Posterior cingulate gyrus (tissue), 11 donors: ENCODE data around the gene CD74.

Experiments used
- DNase-seq, 10 donors: peaks; one replicate each; pipeline versions ENCODE4 v3.0.0 to v3.0.0-alpha.2; 2020 to 2021; ENCODE audit warnings: mixed read lengths in 3 of 10
- intact Hi-C: fragments of 100-400 bp; cut with DNase I; formaldehyde crosslinking; loops from one replicate; pipeline ENCODE4 v1.15.1; 2023

The CD74 gene

DNA sequence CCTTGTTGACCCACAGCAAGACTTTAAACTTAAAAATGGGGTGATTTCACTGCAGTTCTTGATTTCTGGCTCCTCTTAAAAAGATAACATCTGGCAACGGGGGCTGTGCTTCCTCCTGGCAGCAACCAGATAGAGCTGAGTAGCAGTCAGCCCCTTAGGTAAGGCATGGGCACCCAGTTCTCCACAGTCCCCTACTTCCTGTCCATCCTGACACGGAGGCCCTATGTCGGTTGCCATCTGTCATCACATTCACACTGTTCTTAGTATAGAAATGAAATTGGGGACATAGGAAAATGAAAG, 11.7 kb downstream of the CD74 start:
- DNase-seq: peak in 3 of 10 donors; percentile 28 to 85 (median 55)
- intact Hi-C loops: no loop called here

- peak in 1 of 10 donors; percentile 24 for DNase-seq
- intact Hi-C loops: no loop called here
Measured at GRCh38 chr5:150400316-150401075, 12.2 kb downstream of the CD74 start.

DNA sequence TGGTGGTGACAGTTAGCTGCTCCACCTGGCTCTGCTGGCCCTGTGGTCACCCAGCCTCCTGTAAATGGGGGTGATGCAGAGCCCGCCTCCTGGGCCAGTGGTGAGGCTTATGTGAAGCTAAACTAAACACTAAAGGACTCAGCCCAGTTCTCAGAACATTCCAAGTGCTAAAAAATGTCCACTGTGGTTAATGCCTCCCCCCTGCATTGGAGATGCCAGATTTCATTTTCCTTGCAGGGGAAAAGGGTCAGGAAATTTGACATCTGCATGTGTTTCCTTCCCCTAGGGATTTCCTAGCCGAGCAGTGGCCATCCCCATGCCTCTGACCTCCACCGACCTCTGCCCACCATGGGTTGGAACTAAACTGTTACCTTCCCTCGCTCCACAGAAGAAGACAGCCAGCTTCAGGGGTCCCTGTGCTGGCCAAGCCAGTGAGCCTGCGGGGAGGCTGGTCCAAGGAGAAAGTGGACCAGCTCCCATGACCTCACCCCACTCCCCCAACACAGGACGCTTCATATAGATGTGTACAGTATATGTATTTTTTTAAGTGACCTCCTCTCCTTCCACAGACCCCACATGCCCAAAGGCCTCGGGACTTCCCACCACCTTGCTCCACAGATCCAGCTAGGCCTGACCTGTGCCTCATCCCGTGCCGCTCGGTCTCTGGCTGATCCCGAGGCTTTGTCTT, 13.0 kb downstream of the CD74 start:
- DNase-seq: peak in 1 of 10 donors; percentile 77
- intact Hi-C loops: no loop called here

DNA sequence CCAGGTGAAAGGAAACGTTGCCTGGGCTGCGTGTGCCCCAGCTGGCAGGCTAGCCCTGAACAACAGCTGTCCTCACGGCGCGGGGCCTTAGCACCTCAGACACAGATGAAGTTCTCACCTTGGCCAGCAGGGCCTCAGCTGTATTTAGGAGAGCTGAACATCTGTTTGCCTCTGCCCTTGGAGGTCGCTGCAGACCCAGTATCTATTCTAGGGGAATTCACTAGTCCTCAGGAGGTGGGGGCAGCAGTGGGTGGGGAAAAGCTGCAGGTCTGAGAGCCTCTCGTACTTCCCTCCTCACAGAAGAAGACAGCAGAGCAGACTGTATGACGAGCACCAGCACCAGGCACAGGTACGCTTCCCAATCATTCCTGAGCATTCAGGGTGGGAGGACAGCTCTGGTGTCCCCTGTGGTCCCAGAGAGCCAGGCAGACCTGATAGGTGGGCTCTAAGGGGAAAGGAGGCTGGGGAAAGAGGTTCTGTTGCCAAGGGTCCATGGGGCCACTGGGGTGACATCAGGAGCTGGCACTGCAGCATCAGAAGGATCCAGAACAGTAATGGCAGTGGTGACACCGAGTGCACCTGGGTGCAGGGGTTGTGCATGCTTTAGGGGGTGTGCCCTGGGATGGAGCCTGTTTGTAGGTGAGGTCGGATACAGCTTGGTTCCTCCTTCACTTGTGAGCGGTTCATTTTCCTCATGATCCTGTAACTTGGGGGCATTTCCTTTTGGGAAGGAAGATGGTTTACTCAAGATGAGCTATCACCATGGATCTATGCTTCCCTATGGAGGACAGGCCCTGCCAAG, 13.8 kb downstream of the CD74 start:
- DNase-seq: peak in 1 of 10 donors; percentile 76
- intact Hi-C loops: no loop called here

GRCh38 chr5:150397782-150398721, 14.7 kb downstream of the CD74 start:
- peak in 1 of 10 donors; percentile 47 for DNase-seq
- intact Hi-C loops: loop anchor here (2.0 kb wide), 1 partner anchor 39 kb away; no protein-coding TSS in a partner anchor

GRCh38 chr5:150397146-150397781, 15.4 kb downstream of the CD74 start:
- intact Hi-C loops: loop anchor here (2.0 kb wide), 1 partner anchor 40 kb away; no protein-coding TSS in a partner anchor
- DNase-seq: peak in 7 of 10 donors; percentile 18 to 90 (median 46)

GRCh38 chr5:150396267-150396666, 16.4 kb downstream of the CD74 start:
- intact Hi-C loops: loop anchor here (2.0 kb wide), 1 partner anchor 41 kb away; no protein-coding TSS in a partner anchor
- peak in 2 of 10 donors; percentile 5 to 32 for DNase-seq

DNA sequence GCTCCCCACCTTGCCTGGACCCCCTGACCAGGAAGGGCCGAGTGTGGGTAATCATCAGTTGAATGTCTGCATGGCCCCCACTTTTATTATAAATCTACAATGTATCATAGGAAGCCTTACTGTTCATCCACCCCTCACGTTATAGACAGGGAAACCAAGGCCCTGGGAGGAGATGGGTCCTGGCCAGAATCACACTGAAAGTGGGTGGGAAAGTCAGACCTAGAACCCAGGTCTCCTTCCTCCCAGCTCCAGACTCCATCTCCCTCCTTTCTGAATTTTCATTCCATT, 17.1 kb downstream of the CD74 start:
- intact Hi-C loops: no loop called here
- DNase-seq: peak in 1 of 10 donors; percentile 53

- DNase-seq: peak in 1 of 10 donors; percentile 18
- intact Hi-C loops: no loop called here
Measured at GRCh38 chr5:150394912-150395687, 17.6 kb downstream of the CD74 start.

- DNase-seq: no peak
- intact Hi-C loops: no loop called here
Measured at GRCh38 chr5:150394131-150394530, 18.6 kb downstream of the CD74 start.

DNA sequence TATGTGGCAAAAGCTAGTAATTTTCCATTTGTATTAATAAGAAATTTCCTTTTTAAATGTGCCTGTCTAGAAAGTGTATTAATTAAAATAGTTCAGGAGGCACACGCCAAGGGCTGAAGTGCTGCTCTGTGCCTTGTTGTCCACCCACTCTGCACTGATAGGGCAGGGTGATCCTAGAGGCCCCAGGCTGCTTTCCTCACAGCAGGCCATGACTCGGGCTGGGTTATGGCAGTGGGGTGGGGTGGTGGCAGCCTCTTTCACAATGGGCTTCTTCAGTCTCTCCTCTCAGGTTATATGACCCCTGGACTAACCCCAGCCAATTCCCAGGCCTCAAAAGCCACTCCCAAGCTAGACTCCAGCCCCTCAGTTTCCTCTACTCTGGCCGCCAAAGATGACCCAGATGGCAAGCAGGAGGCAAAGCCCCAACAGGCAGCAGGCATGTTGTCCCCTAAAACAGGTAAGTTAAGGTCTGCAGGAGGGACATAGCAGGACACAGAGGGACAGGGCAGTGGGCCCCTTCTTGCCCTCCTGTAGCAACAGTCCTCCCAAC, 19.5 kb downstream of the CD74 start:
- intact Hi-C loops: no loop called here
- no peak for DNase-seq

DNA sequence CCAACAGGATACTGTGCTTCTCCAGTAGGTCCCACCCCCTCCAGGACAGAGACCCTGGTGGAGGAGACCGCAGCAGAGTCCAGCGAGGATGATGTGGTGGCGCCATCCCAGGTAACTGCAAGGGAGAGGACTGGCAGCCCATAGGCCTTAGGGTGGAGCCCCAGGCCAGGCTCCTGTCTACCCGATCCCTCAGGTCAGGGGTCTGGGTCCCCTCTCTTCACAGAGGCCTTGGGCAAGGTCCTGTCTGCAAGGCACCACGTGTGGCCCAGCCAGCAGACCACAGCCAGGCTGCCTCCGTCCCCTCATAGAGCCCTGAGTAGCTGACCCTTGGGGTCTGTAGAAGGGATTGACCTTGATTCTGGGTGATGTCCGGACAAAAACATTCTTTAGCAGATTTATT, 20.0 kb downstream of the CD74 start:
- DNase-seq: no peak
- intact Hi-C loops: no loop called here

DNA sequence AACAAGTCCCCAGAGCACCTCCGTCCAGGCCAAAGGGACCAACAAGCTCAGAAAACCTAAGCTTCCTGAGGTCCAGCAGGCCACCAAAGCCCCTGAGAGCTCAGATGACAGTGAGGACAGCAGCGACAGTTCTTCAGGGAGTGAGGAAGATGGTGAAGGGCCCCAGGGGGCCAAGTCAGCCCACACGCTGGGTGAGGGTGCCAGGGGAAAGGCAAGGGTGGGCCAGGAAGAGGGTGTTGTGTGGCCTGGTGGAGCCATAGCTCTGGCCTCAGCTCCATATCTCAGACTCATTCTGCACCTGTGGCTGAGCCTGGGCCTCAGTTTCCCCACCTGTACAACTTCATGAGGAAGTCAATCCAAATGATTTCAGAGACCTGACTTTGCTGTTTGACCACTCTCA, 20.7 kb downstream of the CD74 start:
- intact Hi-C loops: no loop called here
- DNase-seq: no peak

GRCh38 chr5:150391064-150391834, 21.5 kb downstream of the CD74 start:
- no peak for DNase-seq
- intact Hi-C loops: no loop called here

DNA sequence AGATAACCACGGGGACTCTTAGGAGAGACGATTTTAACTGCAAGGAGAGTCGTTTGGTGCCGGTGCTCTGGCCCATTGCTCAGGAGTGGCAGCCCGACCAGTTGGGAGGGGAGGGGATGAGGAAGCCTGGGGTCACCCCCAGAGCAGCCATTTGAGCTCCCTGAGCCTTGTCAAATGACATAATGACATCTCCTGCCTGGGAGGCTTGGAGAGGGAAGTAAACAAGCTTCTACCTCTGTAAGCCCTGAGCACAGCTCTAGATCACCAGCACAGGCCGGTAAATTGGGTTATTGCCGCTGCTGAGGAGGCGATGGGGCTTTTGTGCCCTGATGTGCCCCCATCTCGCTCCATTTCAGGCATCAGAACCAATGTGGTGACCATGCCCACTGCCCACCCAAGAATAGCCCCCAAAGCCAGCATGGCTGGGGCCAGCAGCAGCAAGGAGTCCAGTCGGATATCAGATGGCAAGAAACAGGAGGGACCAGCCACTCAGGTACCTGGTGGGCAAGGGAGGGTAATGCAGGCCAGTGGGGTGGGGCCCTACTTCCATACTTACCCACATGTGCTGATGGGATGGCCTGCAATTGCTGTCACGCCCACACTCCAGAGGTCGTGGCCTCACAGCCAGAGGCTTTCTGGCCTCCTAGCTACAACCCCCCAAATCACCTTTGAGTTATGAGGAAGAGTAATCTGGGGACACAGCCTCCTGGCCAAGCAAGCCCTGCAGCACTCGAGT, 23.0 kb downstream of the CD74 start:
- intact Hi-C loops: no loop called here
- DNase-seq: no peak

GRCh38 chr5:150386024-150386855, 26.5 kb downstream of the CD74 start:
- peak in 6 of 10 donors; percentile 22 to 90 (median 54) for DNase-seq
- intact Hi-C loops: no loop called here
